Measurements from ENCODE around the gene GALR2.

Gene GALR2

GRCh38 chr17:76027159-76027839, 47.3 kb upstream of the GALR2 start, which contains the start of gene EVPL:
Gene EVPL (minus strand): TSS chr17:76027306. CDS start chr17:76027198, 108 bp downstream.
- Histone ChIP-seq H3K9me2 (ENCODE audit: low read depth, low read length) (no peaks in the 10 kb centered on the region), H3F3A (ENCODE audit: insufficient read depth, low read length) (no peaks in the 10 kb centered on the region), H3K4me2 (ENCODE audit: low read length) (no peak within 1 kb of the TSS), H3K27ac (ENCODE audit: low read depth, low read length, poor library complexity, severe bottlenecking) (no peak within 1 kb of the TSS), H4K20me1 (ENCODE audit: insufficient read depth, low read length) (no peaks in the 10 kb centered on the region), H3K4me3 (ENCODE audit: low read depth, low read length, poor library complexity, severe bottlenecking) (no peak within 1 kb of the TSS), H2AFZ (ENCODE audit: low read length) (no peak within 1 kb of the TSS), H3K4me1 (ENCODE audit: insufficient read depth, low read length, severe bottlenecking) (peaks cover 10% of the 10 kb centered on the region), H3K79me2 (ENCODE audit: insufficient read depth, low read length) (no peaks in the 10 kb centered on the region), H3K9me3 (ENCODE audit: low read length) (no peaks in the 10 kb centered on the region), H3K36me3 (ENCODE audit: insufficient read depth, low read length) (no peaks in the 10 kb centered on the region), H3K9ac (ENCODE audit: low read length) (no peak within 1 kb of the TSS), H3K27me3 (ENCODE audit: insufficient read depth, low read length) (0 out of 2 replicates have a peak, but pooled peaks cover 5% of the 10 kb centered on the region)
- no peak for TF ChIP-seq EZH2 (IDR thresholded peaks at IDR 0.05; ENCODE audit: borderline replicate concordance, low read length)
- no peak for TF ChIP-seq CTCF (IDR thresholded peaks at IDR 0.05; ENCODE audit: low read length)

- TF ChIP-seq EZH2 (IDR thresholded peaks at IDR 0.05; ENCODE audit: borderline replicate concordance, low read length) (no peak), CTCF (IDR thresholded peaks at IDR 0.05; ENCODE audit: low read length) (peak; percentile 7; the same call in 1 of the 2 replicates)
- Histone ChIP-seq H4K20me1 (ENCODE audit: insufficient read depth, low read length) (no peaks in the 10 kb centered on the region), H3K79me2 (ENCODE audit: insufficient read depth, low read length) (no peaks in the 10 kb centered on the region), H3K27ac (ENCODE audit: low read depth, low read length, poor library complexity, severe bottlenecking) (no peak overlapping the region), H3F3A (ENCODE audit: insufficient read depth, low read length) (no peaks in the 10 kb centered on the region), H3K4me2 (ENCODE audit: low read length) (no peak overlapping the region), H3K27me3 (ENCODE audit: insufficient read depth, low read length) (no peaks in the 10 kb centered on the region), H3K4me1 (ENCODE audit: insufficient read depth, low read length, severe bottlenecking) (peaks cover 10% of the 10 kb centered on the region), H3K4me3 (ENCODE audit: low read depth, low read length, poor library complexity, severe bottlenecking) (no peak overlapping the region), H3K9me2 (ENCODE audit: low read depth, low read length) (no peaks in the 10 kb centered on the region), H2AFZ (ENCODE audit: low read length) (no peak overlapping the region), H3K9ac (ENCODE audit: low read length) (no peak overlapping the region), H3K36me3 (ENCODE audit: insufficient read depth, low read length) (no peaks in the 10 kb centered on the region), H3K9me3 (ENCODE audit: low read length) (no peaks in the 10 kb centered on the region)
Measured at GRCh38 chr17:76032073-76032779, 42.4 kb upstream of the GALR2 start.

GRCh38 chr17:76032780-76033108, 41.8 kb upstream of the GALR2 start:
- H4K20me1 ChIP-seq (ENCODE audit: insufficient read depth, low read length) = no peaks in the 10 kb centered on the region
- H3K36me3 ChIP-seq (ENCODE audit: insufficient read depth, low read length) = no peaks in the 10 kb centered on the region
- H3K4me1 ChIP-seq (ENCODE audit: insufficient read depth, low read length, severe bottlenecking) = peaks cover 10% of the 10 kb centered on the region
- H3K4me3 ChIP-seq (ENCODE audit: low read depth, low read length, poor library complexity, severe bottlenecking) = no peak overlapping the region
- no peaks in the 10 kb centered on the region for H3K27me3 ChIP-seq (ENCODE audit: insufficient read depth, low read length)
- no peaks in the 10 kb centered on the region for H3K9me3 ChIP-seq (ENCODE audit: low read length)
- H3F3A ChIP-seq (ENCODE audit: insufficient read depth, low read length) = no peaks in the 10 kb centered on the region
- TF ChIP-seq CTCF (IDR thresholded peaks at IDR 0.05; ENCODE audit: low read length) (no peak), EZH2 (IDR thresholded peaks at IDR 0.05; ENCODE audit: borderline replicate concordance, low read length) (no peak)
- no peak overlapping the region for H3K9ac ChIP-seq (ENCODE audit: low read length)
- no peak overlapping the region for H3K4me2 ChIP-seq (ENCODE audit: low read length)
- no peak overlapping the region for H3K27ac ChIP-seq (ENCODE audit: low read depth, low read length, poor library complexity, severe bottlenecking)
- no peaks in the 10 kb centered on the region for H3K79me2 ChIP-seq (ENCODE audit: insufficient read depth, low read length)
- H3K9me2 ChIP-seq (ENCODE audit: low read depth, low read length) = no peaks in the 10 kb centered on the region
- H2AFZ ChIP-seq (ENCODE audit: low read length) = no peak overlapping the region
